Fibroblast of mammary gland (primary cell): ENCODE data around the gene BCL11B.

Experiments
- DNase-seq: peaks from one replicate; pipeline ENCODE4 v3.0.0-alpha.2; 2010; ENCODE audit warnings: low read depth
- H3K4me3 ChIP-seq: 2 replicates; pipeline ENCODE4 v1.5.1; 2011; ENCODE audit warnings: low read depth, mild to moderate bottlenecking, low read length, moderate library complexity; ENCODE audit not compliant: control insufficient read depth
- TF ChIP-seq, protein P1 (sequence below): conservative IDR thresholded peaks from 2 replicates; pipeline ENCODE4 v1.5.1; 2011; ENCODE audit warnings: low read depth, low read length, inconsistent platforms; ENCODE audit not compliant: control insufficient read depth, insufficient read depth

Gene BCL11B

GRCh38 chr14:99245564-99246511 lies 26.2 kb downstream of the BCL11B start:
- H3K4me3 ChIP-seq = no peak overlapping the region
- TF ChIP-seq, protein P1, sequence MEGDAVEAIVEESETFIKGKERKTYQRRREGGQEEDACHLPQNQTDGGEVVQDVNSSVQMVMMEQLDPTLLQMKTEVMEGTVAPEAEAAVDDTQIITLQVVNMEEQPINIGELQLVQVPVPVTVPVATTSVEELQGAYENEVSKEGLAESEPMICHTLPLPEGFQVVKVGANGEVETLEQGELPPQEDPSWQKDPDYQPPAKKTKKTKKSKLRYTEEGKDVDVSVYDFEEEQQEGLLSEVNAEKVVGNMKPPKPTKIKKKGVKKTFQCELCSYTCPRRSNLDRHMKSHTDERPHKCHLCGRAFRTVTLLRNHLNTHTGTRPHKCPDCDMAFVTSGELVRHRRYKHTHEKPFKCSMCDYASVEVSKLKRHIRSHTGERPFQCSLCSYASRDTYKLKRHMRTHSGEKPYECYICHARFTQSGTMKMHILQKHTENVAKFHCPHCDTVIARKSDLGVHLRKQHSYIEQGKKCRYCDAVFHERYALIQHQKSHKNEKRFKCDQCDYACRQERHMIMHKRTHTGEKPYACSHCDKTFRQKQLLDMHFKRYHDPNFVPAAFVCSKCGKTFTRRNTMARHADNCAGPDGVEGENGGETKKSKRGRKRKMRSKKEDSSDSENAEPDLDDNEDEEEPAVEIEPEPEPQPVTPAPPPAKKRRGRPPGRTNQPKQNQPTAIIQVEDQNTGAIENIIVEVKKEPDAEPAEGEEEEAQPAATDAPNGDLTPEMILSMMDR = no peak
- DNase-seq = no peak

DNA sequence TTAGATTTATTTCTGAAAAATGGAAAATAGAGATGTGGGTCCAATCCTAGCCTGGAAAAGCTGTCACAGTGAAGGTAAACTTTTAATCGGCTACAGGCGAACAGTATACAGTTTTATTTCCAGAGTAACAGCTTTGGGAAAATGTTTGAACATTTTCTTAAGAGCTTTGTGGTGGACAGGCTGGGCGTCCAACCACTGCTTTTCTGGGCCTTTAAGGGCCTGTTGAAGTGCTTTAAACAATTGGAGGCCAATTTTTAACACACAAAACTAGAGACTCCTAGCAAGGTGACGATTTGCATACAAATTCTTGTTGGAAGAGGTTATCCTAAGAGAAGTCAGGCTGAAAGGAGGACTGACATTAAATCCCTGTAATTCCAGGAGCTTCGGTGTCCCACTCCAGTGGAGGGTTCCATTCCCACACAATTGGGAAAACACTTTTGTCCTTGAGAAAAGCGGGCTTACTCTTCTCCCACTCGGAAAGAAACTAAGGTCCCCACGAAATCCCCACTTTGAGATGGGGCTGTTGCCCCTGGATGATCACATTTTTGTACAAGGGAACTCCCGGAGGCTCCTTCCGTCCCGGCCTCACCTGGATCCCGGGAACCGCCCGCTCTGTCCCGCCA lies 26.9 kb downstream of the BCL11B start:
- H3K4me3 ChIP-seq = no peak overlapping the region
- TF ChIP-seq, protein P1 = no peak
- DNase-seq = no peak

DNA sequence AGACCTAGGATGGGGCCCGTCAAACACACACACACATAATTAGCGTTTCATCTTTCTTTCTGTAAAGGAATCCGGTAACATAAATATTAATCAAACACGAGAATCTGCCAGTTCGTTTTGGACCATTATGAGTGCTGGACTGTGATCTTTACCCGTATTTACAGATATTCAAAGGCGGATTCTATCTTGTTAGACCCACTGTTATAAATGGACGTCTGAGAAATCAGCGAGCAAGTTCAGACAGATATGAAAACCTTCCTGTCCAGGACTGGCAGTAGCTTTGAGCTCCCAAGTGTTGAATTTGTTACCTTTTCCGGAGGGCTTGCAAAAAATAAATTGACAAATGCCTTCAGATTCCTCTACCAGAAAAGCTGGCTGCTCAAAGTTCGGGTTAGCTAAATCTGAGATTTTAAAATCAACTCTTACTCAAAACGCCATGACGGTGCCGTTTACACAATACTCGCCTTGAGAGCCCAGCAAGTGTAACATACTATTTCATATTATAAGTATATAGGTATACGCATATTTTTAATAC lies 27.6 kb downstream of the BCL11B start:
- H3K4me3 ChIP-seq = no peak overlapping the region
- no peak for DNase-seq
- TF ChIP-seq, protein P1 = no peak

- TF ChIP-seq, protein P1 = no peak
- no peak for DNase-seq
- H3K4me3 ChIP-seq = no peak overlapping the region
These were observed 28.9 kb downstream of the BCL11B start for GRCh38 chr14:99242816-99243721.

- no peak for DNase-seq
- TF ChIP-seq, protein P1 = no peak
- no peak overlapping the region for H3K4me3 ChIP-seq
These were observed 29.8 kb downstream of the BCL11B start for GRCh38 chr14:99242238-99242637.

GRCh38 chr14:99241325-99242010 lies 30.5 kb downstream of the BCL11B start:
- DNase-seq = no peak
- no peak overlapping the region for H3K4me3 ChIP-seq
- TF ChIP-seq, protein P1 = no peak
